Neural progenitor cell (in vitro differentiated cells): ENCODE data around the gene OXLD1. TPM values are rescaled to one million over a fixed set of nuclear protein-coding genes. Genes with fewer than 3 reads are reported as not detected.

Experiments used
- DNase-seq: peaks from one replicate; pipeline ENCODE4 v3.0.0-alpha.2; 2016; ENCODE audit warnings: low spot score
- H2AFZ ChIP-seq: fragments of 200-600 bp; sonication (generic); replicated peaks from 2 replicates; pipeline ENCODE4 v1.6.1; 2016; ENCODE audit warnings: antibody characterized with exemption
- H3F3A ChIP-seq: fragments of 200-600 bp; sonication (generic); 2 replicates; pipeline ENCODE4 v1.6.1; 2016; ENCODE audit warnings: antibody characterized with exemption, low read depth
- H3K27ac ChIP-seq: fragments of 200-600 bp; sonication (generic); 2 replicates; pipeline ENCODE4 v1.5.1; 2016; ENCODE audit warnings: mild to moderate bottlenecking
- H3K27me3 ChIP-seq: fragments of 200-600 bp; sonication (generic); 2 replicates; pipeline ENCODE4 v1.6.1; 2016; ENCODE audit warnings: mild to moderate bottlenecking, moderate library complexity
- H3K36me3 ChIP-seq: fragments of 200-600 bp; sonication (generic); 2 replicates; pipeline ENCODE4 v1.5.1; 2016
- H3K4me1 ChIP-seq: fragments of 200-600 bp; sonication (generic); 2 replicates; pipeline ENCODE4 v1.6.1; 2016; ENCODE audit warnings: mixed run types
- H3K4me2 ChIP-seq: fragments of 200-600 bp; sonication (generic); 2 replicates; pipeline ENCODE4 v1.6.1; 2016
- H3K4me3 ChIP-seq: fragments of 200-600 bp; sonication (generic); 2 replicates; pipeline ENCODE4 v1.5.1; 2016
- H3K79me2 ChIP-seq: fragments of 200-600 bp; sonication (generic); 2 replicates; pipeline ENCODE4 v1.6.1; 2016; ENCODE audit warnings: low read depth
- H3K9ac ChIP-seq: fragments of 200-600 bp; sonication (generic); 2 replicates; pipeline ENCODE4 v1.6.1; 2016
- H3K9me3 ChIP-seq: fragments of 200-600 bp; sonication (generic); 2 replicates; pipeline ENCODE4 v1.5.1; 2016; ENCODE audit warnings: low read depth
- H4K20me1 ChIP-seq: fragments of 200-600 bp; sonication (generic); 2 replicates; pipeline ENCODE4 v1.6.1; 2016; ENCODE audit warnings: low read depth
- H3K27ac Mint-ChIP-seq: 3 replicates; pipeline ENCODE4 v1.8.0; 2021; ENCODE audit warnings: mixed read lengths
- H3K27me3 Mint-ChIP-seq: 2 replicates; pipeline ENCODE4 v1.8.0; 2022; ENCODE audit warnings: low read depth, mild to moderate bottlenecking, inconsistent platforms, moderate library complexity, mixed read lengths; ENCODE audit not compliant: insufficient read depth
- H3K36me3 Mint-ChIP-seq: 3 replicates; pipeline ENCODE4 v1.8.0; 2021; ENCODE audit warnings: mixed read lengths
- H3K4me1 Mint-ChIP-seq: 3 replicates; pipeline ENCODE4 v1.8.0; 2021; ENCODE audit warnings: mixed read lengths
- H3K4me3 Mint-ChIP-seq: 3 replicates; pipeline ENCODE4 v1.8.0; 2021; ENCODE audit warnings: mild to moderate bottlenecking, moderate library complexity, mixed read lengths
- H3K9me3 Mint-ChIP-seq: 3 replicates; pipeline ENCODE4 v1.8.0; 2020; ENCODE audit warnings: mixed read lengths
- EZH2 ChIP-seq: fragments of 200-600 bp; sonication (generic); IDR thresholded peaks from 2 replicates; pipeline ENCODE4 v1.6.1; 2017; ENCODE audit warnings: antibody characterized with exemption, mild to moderate bottlenecking, moderate library complexity
- EZH2phosphoT487 ChIP-seq: fragments of 200-600 bp; sonication (generic); IDR thresholded peaks from 2 replicates; pipeline ENCODE4 v1.6.1; 2017; ENCODE audit warnings: antibody characterized with exemption
- total RNA-seq: library from RNA; depleted of rRNA; stranded (reverse); fragments of >200 nt; gene quantifications from 2 replicates; pipeline ENCODE4 v1.2.3, GENCODE V29; 2015; ENCODE audit warnings: low replicate concordance
- TF ChIP-seq, protein P1 (sequence below): fragments of 200-600 bp; sonication (generic); IDR thresholded peaks from 2 replicates; pipeline ENCODE4 v1.5.1; 2017; ENCODE audit warnings: antibody characterized with exemption, mild to moderate bottlenecking

Gene OXLD1
- total RNA-seq, 1 donor from 2014 or later: 11.9 TPM

DNA sequence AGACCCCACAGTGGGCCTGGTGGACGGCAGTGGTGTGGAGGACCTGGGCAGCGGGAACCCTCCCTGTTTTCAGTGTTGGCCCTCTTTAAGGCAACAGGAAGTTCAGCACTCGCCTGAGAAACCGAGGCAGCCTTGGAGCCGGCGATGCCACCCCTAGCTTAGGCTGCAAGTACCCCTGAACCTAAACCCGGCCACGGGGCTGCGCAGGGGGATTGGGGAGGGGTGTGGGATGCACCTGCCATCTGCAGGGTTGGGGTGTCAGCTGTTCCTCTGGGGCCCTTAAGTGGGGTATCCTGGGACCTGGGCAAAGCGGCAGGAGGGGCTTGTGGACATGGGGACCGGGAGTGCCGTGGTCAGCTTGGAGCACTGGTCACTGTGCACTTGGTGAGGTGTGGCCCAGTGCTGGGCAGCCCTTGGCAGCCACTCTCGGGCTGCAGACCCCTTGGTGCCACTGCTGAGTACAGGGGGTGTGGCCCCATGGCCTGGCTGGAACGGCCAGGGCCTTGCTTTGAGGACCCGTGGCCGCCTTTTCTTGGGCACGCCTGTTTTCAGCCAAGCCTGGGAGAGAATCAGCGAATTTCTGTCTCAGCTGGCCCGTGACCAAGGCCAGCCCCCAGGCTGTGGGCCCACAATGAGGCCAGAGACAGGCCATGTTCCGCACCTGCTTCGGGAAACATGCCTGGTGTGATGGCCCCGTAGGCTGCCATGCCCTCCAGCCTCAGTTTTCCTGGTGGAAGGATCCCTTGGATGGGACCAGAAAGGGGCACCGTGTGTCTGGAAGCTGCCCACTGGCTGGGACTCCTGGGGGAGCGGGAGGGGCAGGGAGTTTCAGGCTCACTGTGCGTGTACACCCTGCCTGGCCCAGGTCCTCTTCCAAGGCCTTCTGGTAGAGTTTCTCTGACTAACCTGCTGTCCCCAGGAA, 41.6 kb upstream of the OXLD1 start:
- no peaks in the 10 kb centered on the region for H3K9me3 ChIP-seq
- peaks cover 21% of the 10 kb centered on the region for H3K27me3 ChIP-seq

DNA sequence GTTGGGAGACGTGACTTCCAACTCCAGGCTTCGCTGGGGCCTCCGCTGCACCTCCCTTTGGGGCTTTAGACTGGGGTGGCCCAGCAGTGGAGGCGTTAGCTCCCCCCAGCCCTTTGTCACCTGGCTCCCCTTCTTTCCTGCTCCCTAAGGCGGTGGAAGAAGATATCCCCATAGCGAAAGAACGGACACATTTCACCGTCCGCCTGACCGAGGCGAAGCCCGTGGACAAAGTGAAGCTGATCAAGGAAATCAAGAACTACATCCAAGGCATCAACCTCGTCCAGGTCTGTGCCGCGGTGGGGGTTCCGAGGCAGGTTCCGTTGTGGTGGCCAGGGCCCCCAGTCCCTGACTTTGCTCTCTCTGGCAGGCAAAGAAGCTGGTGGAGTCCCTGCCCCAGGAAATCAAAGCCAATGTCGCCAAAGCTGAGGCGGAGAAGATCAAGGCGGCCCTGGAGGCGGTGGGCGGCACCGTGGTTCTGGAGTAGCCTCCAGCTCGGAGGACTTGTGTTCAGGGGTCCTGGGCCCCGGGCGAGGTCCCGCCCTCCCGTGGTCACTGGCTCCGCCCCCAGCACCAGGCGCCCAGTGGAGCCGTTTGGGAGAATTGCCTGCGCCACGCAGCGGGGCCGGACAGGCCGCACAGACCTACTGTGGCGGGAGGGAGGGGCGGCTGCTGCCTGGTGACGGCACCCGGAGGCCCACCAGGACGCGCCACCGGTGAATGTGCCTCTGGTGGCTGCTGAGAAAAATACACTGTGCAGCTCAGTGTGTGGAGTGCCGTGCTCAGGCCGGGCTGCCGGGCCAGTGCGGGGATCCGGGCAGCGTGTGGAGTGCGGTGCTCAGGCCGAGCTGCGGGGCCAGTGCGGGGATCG, 40.6 kb upstream of the OXLD1 start:
- TF ChIP-seq EZH2phosphoT487: no peak
- no peak overlapping the region for H3K9ac ChIP-seq
- Mint-ChIP-seq H3K9me3 (no peaks in the 10 kb centered on the region), H3K27ac (no peak overlapping the region), H3K27me3 (peaks cover 7% of the 10 kb centered on the region), H3K4me3 (no peak overlapping the region), H3K36me3 (peaks cover 13% of the 10 kb centered on the region), H3K4me1 (peaks cover 25% of the 10 kb centered on the region)
- H3K27ac ChIP-seq: no peak overlapping the region
- H2AFZ ChIP-seq: no peak overlapping the region
- DNase-seq: no peak
- no peak overlapping the region for H3K4me3 ChIP-seq
- no peaks in the 10 kb centered on the region for H3K9me3 ChIP-seq
- peaks cover 27% of the 10 kb centered on the region for H3K4me1 ChIP-seq
- peaks cover 44% of the 10 kb centered on the region for H3F3A ChIP-seq
- peaks cover 12% of the 10 kb centered on the region for H4K20me1 ChIP-seq
- H3K36me3 ChIP-seq: no peaks in the 10 kb centered on the region
- no peak overlapping the region for H3K4me2 ChIP-seq
- H3K79me2 ChIP-seq: peaks cover 35% of the 10 kb centered on the region
- peaks cover 21% of the 10 kb centered on the region for H3K27me3 ChIP-seq

More for the DNA sequence above, 41.6 kb upstream of the OXLD1 start:
- peaks cover 44% of the 10 kb centered on the region for H3F3A ChIP-seq
- peaks cover 22% of the 10 kb centered on the region for H3K4me1 Mint-ChIP-seq
- H3K79me2 ChIP-seq: peaks cover 33% of the 10 kb centered on the region
- no peak overlapping the region for H3K4me3 ChIP-seq
- H3K27ac Mint-ChIP-seq: no peak overlapping the region
- no peak overlapping the region for H3K9ac ChIP-seq
- H2AFZ ChIP-seq: no peak overlapping the region
- DNase-seq: no peak
- no peak overlapping the region for H3K4me3 Mint-ChIP-seq
- H3K27me3 Mint-ChIP-seq: peaks cover 4% of the 10 kb centered on the region
- no peaks in the 10 kb centered on the region for H3K9me3 Mint-ChIP-seq
- H4K20me1 ChIP-seq: peaks cover 11% of the 10 kb centered on the region
- peaks cover 13% of the 10 kb centered on the region for H3K36me3 Mint-ChIP-seq
- TF ChIP-seq EZH2phosphoT487 (no peak), EZH2 (no peak)
- TF ChIP-seq, protein P1, sequence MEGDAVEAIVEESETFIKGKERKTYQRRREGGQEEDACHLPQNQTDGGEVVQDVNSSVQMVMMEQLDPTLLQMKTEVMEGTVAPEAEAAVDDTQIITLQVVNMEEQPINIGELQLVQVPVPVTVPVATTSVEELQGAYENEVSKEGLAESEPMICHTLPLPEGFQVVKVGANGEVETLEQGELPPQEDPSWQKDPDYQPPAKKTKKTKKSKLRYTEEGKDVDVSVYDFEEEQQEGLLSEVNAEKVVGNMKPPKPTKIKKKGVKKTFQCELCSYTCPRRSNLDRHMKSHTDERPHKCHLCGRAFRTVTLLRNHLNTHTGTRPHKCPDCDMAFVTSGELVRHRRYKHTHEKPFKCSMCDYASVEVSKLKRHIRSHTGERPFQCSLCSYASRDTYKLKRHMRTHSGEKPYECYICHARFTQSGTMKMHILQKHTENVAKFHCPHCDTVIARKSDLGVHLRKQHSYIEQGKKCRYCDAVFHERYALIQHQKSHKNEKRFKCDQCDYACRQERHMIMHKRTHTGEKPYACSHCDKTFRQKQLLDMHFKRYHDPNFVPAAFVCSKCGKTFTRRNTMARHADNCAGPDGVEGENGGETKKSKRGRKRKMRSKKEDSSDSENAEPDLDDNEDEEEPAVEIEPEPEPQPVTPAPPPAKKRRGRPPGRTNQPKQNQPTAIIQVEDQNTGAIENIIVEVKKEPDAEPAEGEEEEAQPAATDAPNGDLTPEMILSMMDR: no peak
- peaks cover 30% of the 10 kb centered on the region for H3K4me1 ChIP-seq
- no peak overlapping the region for H3K27ac ChIP-seq
- no peaks in the 10 kb centered on the region for H3K36me3 ChIP-seq
- no peak overlapping the region for H3K4me2 ChIP-seq

DNA sequence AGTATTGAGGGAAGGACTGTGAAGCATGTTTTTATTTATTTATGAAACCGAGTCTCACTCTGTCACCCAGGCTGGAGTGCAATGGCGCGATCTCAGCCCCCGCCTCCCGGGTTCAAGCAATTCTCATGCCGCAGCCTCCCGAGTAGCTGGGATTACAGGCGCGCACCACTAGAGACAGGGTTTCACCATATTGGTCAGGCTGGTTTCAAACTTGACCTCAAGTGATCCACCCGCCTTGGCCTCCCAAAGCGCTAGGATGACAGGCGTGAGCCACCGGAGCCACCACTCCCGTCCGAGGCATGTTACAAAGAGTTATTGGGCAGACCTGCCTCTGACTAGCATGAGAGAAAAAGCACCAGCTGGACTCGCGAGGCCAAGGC, 39.8 kb upstream of the OXLD1 start:
- H3K36me3 ChIP-seq: no peaks in the 10 kb centered on the region
- H3K27me3 ChIP-seq: peaks cover 14% of the 10 kb centered on the region
- peaks cover 18% of the 10 kb centered on the region for H4K20me1 ChIP-seq
- no peak overlapping the region for H3K9ac ChIP-seq
- Mint-ChIP-seq H3K4me1 (peaks cover 24% of the 10 kb centered on the region), H3K9me3 (no peaks in the 10 kb centered on the region), H3K36me3 (peaks cover 13% of the 10 kb centered on the region), H3K27me3 (peaks cover 5% of the 10 kb centered on the region), H3K4me3 (no peak overlapping the region), H3K27ac (no peak overlapping the region)
- peaks cover 37% of the 10 kb centered on the region for H3F3A ChIP-seq
- TF ChIP-seq EZH2 (no peak), EZH2phosphoT487 (no peak)
- TF ChIP-seq, protein P1: no peak
- peaks cover 43% of the 10 kb centered on the region for H3K79me2 ChIP-seq
- no peak overlapping the region for H3K4me2 ChIP-seq
- H3K27ac ChIP-seq: no peak overlapping the region
- peaks cover 28% of the 10 kb centered on the region for H3K4me1 ChIP-seq
- H3K4me3 ChIP-seq: no peak overlapping the region
- no peaks in the 10 kb centered on the region for H3K9me3 ChIP-seq
- no peak overlapping the region for H2AFZ ChIP-seq
- no peak for DNase-seq
